ENCODE results near the gene DPH7. TPM values are rescaled to one million over a fixed set of nuclear protein-coding genes. Genes with fewer than 3 reads are reported as not detected.
"Not testable (repeated sequence)": the region's sequence is repeated elsewhere in the genome, so short reads cannot be mapped to it uniquely, and the experiment has no call there.

Gene DPH7
- total RNA-seq, 1 experiment from 2014 or later: 54.4 TPM

GRCh38 chr9:137569609-137570203, 9.0 kb downstream of the DPH7 start:
- DNase-seq (ENCODE audit: low read depth, low spot score) (no peak), ATAC-seq (no peak)
- Histone ChIP-seq H3K36me3 (ENCODE audit: control insufficient read depth in 1 of 2, insufficient read depth in 2 of 2, low read length in 2 of 2) (peaks cover 17 to 30% of the 10 kb centered on the region in 2 experiments; a peak in 3 of 4 replicates), H3K27ac (ENCODE audit: low read depth, low read length) (no peak overlapping the region), H2AFZ (ENCODE audit: low read depth, low read length, poor library complexity, severe bottlenecking) (no peak overlapping the region), H3K79me2 (ENCODE audit: insufficient read depth, low read length) (peaks cover 35% of the 10 kb centered on the region), H3K9me2 (ENCODE audit: insufficient read depth) (no peaks in the 10 kb centered on the region), H3K9me3 (ENCODE audit: control insufficient read depth in 1 of 2, insufficient read depth in 1 of 2, low read depth in 1 of 2, low read length in 2 of 2) (no peaks in the 10 kb centered on the region), H3K9ac (ENCODE audit: low read length) (no peak overlapping the region), H3K4me1 (ENCODE audit: control insufficient read depth in 1 of 2, insufficient read depth in 2 of 2, low read length in 2 of 2) (no peaks in the 10 kb centered on the region), H3K4me3 (replicated peaks in 1 of 2; ENCODE audit: low read depth in 1 of 2, low read length in 2 of 2) (no peak overlapping the region), H3K4me2 (ENCODE audit: low read length) (no peak overlapping the region), H4K20me1 (ENCODE audit: insufficient read depth) (no peaks in the 10 kb centered on the region), H3K27me3 (ENCODE audit: insufficient read depth, low read length) (no peaks in the 10 kb centered on the region)
- CTCF ChIA-PET: no interaction called here
- RAD21 ChIA-PET (ENCODE audit: low non-redundant PET in 1 of 2, low total read pairs in 2 of 2, uncharacterized antibody in 2 of 2, unreplicated experiment in 2 of 2): no interaction called here
- TF ChIP-seq MAX (IDR thresholded peaks at IDR 0.05) (no peak), CEBPB (IDR thresholded peaks at IDR 0.05; ENCODE audit: low read depth) (no peak), SRF (IDR thresholded peaks at IDR 0.05; ENCODE audit: low read depth) (no peak), EGR1 (IDR thresholded peaks at IDR 0.05; ENCODE audit: low read depth) (no peak), CBX3 (IDR thresholded peaks at IDR 0.05; ENCODE audit: low read depth) (no peak)
- intact Hi-C loops (cut with micrococcal nuclease): no loop called here
- POLR2A ChIA-PET: no interaction called here
- no TSS peak for BruUV-seq (replicated peaks)

- Histone ChIP-seq H3K36me3 (ENCODE audit: control insufficient read depth in 1 of 2, insufficient read depth in 2 of 2, low read length in 2 of 2) (peaks cover 15 to 23% of the 10 kb centered on the region in 2 experiments; a peak in 3 of 4 replicates), H3K79me2 (ENCODE audit: insufficient read depth, low read length) (peaks cover 24% of the 10 kb centered on the region)
- H3K9ac ChIP-seq (ENCODE audit: low read length); H3K27ac ChIP-seq (ENCODE audit: low read depth, low read length); H3K4me1 ChIP-seq (ENCODE audit: control insufficient read depth in 1 of 2, insufficient read depth in 2 of 2, low read length in 2 of 2); DNase-seq (ENCODE audit: low read depth, low spot score); CTCF ChIA-PET; RAD21 ChIA-PET (ENCODE audit: low non-redundant PET in 1 of 2, low total read pairs in 2 of 2, uncharacterized antibody in 2 of 2, unreplicated experiment in 2 of 2); H3K9me3 ChIP-seq (ENCODE audit: control insufficient read depth in 1 of 2, insufficient read depth in 1 of 2, low read depth in 1 of 2, low read length in 2 of 2); ATAC-seq; H2AFZ ChIP-seq (ENCODE audit: low read depth, low read length, poor library complexity, severe bottlenecking); H3K27me3 ChIP-seq (ENCODE audit: insufficient read depth, low read length); BruUV-seq (replicated peaks); H3K9me2 ChIP-seq (ENCODE audit: insufficient read depth); POLR2A ChIA-PET; H3K4me2 ChIP-seq (ENCODE audit: low read length); intact Hi-C loops (cut with micrococcal nuclease); H3K4me3 ChIP-seq (replicated peaks in 1 of 2; ENCODE audit: low read depth in 1 of 2, low read length in 2 of 2); H4K20me1 ChIP-seq (ENCODE audit: insufficient read depth): not testable (repeated sequence)
Measured at GRCh38 chr9:137568445-137568844, 10.3 kb downstream of the DPH7 start.

Measured in HCT116 (cell line).